ENCODE results near the gene NLGN1.

The NLGN1 gene

DNA sequence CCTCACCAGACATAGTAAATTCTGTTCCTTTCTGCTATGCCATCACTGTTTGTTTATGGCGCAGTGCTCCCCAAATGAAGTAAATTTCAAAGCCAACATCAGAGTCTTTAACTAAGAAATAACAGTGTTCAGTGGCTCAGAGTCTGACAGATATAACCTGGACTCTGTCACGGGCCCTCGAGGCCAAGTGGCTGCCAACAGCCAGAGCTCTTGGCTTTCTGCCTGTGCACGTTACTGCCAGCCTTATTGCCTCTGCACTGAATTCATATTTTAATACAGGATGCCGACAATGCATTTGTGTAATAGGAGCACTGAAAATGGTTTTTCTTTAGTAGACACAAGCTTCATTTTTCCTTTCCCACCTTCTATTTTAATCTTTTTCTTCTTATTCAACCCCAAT lies 219.9 kb downstream of the NLGN1 start:
- in situ Hi-C loops (cut with MboI; ENCODE audit: low pct_unique_long_range_greater_than_20kb, low sequenced_read_pairs): no loop called here
- no peak for DNase-seq

DNA sequence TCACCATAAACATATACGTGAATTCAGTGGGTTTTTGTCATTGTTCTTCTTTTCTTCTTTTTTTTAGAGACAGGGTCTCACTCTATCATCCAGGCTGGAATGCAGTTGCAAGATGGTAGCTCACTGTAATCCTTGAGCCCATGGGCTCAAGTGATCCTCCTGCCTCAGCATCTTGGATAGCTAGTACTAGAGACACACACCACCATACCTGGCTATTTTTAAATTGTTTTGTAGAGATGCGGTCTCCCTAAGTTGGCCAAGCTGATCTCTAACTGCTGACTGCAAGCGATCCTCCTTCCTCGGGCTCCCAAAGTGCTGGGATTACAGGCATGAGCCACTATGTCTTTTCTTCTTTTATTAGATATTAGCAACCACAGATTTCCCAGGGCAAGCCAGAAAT lies 220.6 kb downstream of the NLGN1 start:
- in situ Hi-C loops (cut with MboI; ENCODE audit: low pct_unique_long_range_greater_than_20kb, low sequenced_read_pairs): no loop called here
- DNase-seq: no peak

DNA sequence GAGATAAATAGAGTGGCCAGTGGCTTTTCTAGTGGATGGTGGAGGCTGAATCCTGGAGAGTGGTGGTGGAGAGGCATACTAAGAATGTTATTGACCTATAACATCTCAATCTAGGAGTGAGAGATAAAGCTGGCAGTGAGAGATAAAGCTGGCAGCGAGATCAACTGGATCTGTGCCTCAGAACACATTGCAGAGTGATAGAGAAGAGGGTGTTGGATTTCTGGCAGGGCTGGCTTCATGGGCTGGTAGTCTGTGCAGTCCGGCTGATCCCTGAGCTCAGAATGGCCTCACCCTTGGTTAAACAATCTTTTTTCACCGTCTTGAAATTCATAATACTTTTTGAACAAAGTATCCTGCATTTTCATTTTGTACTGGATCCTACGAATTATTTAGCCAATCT lies 221.2 kb downstream of the NLGN1 start:
- in situ Hi-C loops (cut with MboI; ENCODE audit: low pct_unique_long_range_greater_than_20kb, low sequenced_read_pairs): no loop called here
- DNase-seq: no peak

DNA sequence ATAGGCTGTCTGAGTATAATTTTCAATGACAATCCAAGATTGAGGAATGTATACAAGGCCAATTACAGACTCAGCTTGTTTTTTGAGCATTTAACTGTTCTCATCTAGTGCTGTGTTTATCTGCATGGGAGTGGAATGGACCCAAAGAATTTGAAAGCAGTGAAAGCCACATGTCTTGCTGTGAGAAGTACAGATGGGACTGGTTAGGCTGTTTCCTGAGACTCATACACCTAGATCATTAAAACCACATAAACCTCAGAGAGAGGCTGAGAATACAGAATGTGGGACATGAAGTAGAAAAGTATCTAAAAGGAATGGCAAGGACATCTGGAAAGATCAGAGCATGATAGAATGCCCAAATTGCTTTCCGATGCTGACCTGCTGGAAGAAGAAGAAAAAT lies 224.6 kb downstream of the NLGN1 start:
- in situ Hi-C loops (cut with MboI; ENCODE audit: low pct_unique_long_range_greater_than_20kb, low sequenced_read_pairs): no loop called here
- no peak for DNase-seq

DNA sequence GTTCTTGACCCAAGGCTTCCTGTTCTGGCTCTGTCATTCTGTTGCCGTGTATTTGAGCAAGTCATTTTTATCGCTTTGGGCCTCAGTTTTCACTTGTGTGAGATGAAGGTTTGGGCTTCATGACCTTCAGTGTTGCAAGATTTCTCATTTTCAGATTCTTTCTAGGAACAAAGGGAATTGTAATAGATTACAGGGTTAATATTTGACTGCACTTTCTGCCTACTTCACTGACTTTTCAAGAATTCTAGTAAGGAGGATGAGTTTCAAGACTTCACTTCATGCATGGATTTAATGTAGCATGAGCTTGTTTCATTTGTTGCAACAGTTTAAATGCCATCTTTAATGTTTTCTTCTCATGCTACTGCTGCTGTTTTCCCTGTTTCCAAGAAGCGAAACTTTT lies 226.5 kb downstream of the NLGN1 start:
- in situ Hi-C loops (cut with MboI; ENCODE audit: low pct_unique_long_range_greater_than_20kb, low sequenced_read_pairs): no loop called here

DNA sequence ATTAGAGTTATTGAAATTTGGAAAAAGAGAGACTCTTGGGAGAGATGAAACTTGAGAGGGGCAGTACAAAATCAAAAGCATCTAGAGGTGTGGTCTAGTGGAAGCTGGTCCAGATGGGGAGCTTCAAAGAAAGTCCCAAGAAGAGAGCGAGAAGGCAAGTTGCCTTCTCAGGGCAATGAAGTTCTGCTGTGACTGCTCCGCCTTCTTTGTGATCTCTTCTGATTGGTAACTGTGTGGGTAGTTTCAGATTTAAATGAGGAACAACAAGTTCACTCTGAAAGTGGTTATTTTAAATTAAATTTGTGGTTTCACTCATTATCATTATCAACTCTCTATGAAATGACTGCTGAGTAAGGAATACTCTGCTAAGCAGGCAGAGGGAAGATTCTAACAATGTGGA lies 233.3 kb downstream of the NLGN1 start:
- DNase-seq: no peak
- in situ Hi-C loops (cut with MboI; ENCODE audit: low pct_unique_long_range_greater_than_20kb, low sequenced_read_pairs): no loop called here

More for the DNA sequence above, 226.5 kb downstream of the NLGN1 start:
- DNase-seq: no peak

DNA sequence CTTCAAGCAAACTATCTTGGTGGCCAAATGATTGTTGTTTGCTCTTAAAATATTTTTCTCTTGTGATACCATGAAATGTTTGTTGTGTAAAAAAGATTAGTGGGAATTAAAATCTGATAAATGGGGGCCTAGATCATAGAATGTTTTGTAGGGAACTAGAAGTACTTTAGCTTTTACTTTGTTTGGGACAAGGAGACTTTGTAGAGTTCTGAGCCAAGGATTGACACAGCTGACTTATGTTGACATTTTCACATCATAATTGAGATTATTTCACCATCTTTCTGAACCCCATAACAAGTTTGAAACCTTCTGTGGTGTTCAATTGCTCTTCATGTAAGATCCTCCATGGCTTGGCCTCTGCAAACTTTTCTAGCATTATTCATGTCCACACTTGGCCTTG lies 235.4 kb downstream of the NLGN1 start:
- no peak for DNase-seq
- in situ Hi-C loops (cut with MboI; ENCODE audit: low pct_unique_long_range_greater_than_20kb, low sequenced_read_pairs): no loop called here

DNA sequence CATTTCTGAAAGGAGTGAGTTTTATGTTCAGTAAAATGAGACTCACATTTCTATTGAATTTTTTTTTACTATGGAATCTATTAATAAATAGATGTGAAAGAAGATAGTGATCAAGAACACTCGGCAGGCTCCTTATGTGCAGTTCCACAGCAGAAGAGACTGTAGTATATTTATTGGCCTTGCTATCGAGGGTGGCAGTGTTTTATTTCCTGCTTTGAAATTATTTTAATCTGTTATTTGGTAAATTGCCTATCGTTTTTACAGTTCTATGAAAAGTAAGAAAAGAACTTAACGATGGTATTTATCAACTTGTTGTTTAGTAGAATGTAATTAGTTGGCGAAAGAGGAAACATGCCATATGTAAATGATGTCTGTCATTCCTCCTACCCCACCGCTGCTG lies 238.3 kb downstream of the NLGN1 start:
- no peak for DNase-seq
- in situ Hi-C loops (cut with MboI; ENCODE audit: low pct_unique_long_range_greater_than_20kb, low sequenced_read_pairs): no loop called here

DNA sequence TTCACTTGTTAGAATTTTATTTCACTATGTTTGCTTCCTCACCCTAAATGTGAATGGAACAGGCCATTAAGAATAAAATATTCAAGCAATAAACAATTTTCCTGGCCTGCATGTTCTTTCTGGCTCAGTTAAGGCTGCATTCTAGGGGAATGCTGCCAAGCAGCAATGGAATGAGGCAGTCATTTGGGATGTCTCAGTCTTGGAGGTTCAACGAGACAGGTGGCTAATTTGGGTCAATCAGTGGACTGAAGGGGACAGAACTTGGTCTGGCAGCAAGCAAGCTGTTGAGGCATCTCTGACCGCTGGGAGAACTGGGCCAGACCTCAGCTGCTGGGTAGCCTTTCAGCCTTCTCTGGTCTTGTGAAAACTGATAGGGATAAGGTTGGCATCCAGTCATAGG lies 241.6 kb downstream of the NLGN1 start:
- DNase-seq: no peak
- in situ Hi-C loops (cut with MboI; ENCODE audit: low pct_unique_long_range_greater_than_20kb, low sequenced_read_pairs): no loop called here

DNA sequence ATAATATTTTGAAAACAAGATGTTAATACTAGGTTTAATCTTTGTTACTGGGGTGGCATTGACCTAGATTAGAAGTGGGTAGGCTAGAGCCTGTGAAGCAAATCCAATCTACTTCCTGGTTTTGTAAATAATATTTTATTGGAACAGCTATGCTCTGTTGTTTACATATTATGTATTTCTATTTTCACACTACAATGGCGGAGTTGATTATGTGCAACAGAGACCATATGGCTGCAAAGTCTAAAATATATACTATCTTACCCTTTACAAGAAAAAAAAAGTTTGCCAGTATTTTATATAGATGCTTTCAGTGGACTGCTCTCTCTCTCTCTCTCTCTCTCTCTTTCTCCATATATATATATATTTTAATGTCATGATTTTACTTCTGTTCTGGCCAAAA lies 244.2 kb downstream of the NLGN1 start:
- DNase-seq: no peak

DNA sequence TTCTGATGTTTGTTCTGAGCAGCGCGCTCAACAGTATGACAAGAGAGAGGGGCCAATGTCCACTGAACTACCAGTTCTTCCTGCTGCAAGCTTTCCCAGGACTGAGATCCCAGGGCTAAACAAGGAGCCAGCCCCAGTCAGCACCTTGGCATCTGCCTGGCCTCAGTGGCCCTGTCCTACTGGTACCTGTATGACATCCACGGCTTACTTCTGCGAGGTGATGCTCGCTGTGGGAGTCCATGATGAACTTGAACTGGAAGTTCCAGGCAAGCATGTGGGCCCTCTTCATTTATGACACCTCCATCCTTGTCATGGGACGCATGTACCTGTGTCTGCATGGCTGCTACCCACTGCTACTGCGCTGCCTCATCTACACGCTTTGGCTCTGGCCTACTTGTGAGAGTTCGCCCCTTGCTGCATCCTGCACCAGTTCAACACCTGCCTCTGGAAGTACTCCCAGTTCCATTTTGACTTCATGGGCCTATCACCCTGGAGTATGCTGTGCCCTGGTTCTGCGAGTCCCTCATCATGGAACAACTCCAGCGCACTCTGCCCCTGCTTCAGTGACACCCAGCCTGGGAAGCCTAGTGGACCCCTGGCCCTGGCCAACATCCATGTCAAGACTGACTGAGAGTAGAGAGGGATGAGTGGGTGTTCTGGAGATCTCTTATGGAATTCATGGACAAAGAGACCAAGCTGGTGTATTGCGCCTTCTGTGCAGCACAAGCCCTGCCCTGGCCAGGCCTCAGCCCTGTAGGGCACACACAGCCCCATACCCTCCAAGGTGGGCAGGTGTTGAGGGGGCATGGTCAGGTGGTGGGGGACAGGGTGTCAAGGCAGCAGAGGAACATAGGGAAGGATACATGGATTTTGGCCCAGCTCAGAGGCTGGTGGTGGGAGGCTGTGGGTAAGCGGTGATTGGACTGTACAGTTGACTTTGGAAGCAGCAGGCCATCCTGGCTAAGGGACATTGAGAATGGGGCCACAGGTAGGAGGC lies 246.8 kb downstream of the NLGN1 start:
- DNase-seq: no peak
- in situ Hi-C loops (cut with MboI; ENCODE audit: low pct_unique_long_range_greater_than_20kb, low sequenced_read_pairs): no loop called here

More for the DNA sequence above, 244.2 kb downstream of the NLGN1 start:
- in situ Hi-C loops (cut with MboI; ENCODE audit: low pct_unique_long_range_greater_than_20kb, low sequenced_read_pairs): no loop called here

DNA sequence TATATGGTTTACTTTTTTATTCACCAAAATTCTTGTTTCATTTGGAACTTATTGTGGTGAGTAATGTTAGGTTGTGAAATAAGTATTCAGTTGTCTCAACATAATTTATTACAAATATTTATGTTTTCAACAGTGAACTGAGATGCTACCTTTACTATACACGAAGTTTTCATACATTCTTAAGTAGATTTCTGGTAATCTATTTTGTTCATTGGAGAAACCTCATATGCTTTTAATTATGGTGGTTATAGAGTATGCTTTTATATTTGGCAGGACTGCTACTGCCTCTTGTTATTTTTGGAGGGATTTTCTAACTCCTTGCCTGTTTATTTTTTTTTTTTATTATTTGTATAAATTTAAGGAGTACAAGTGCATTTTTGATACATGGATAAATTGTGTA lies 253.1 kb downstream of the NLGN1 start:
- in situ Hi-C loops (cut with MboI; ENCODE audit: low pct_unique_long_range_greater_than_20kb, low sequenced_read_pairs): no loop called here
- DNase-seq: no peak

DNA sequence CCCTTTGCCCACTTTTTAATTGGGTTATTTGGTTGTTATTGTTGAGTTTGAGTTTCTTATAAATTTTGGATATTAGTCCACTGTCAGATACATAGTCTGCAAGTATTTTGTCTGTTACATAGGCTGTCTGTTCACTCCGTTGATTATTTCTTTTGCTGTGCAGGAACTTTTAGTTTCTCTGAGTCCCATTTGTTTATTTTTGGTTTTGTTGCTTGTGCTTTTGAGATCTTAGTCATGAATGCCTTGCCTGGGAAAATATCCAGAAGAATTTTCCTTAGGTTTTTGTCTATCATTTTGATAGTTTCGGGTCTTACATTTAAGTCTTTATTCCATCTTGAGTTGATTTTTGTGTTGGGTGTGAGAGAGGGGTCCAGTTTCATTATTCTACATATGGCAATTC lies 254.5 kb downstream of the NLGN1 start:
- in situ Hi-C loops (cut with MboI; ENCODE audit: low pct_unique_long_range_greater_than_20kb, low sequenced_read_pairs): no loop called here
- DNase-seq: no peak

DNA sequence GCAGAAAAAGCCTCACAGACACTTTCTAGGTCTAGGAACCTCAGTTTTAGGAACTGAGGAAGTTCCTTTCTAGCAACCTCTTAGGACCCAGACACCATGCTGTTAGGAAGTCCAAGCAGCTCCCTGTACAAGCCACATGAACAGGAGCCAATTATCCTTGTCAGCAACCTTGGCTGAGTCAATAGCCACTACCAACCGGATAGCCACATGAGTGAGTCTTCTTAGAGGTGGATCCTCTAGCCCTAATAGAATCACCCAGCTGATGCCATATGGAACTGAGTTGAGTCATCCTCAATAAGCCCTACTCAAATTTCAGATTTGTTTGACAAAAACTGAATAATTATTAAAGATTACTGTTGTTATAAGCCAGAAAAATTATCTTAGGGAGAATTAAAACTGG lies 256.2 kb downstream of the NLGN1 start:
- in situ Hi-C loops (cut with MboI; ENCODE audit: low pct_unique_long_range_greater_than_20kb, low sequenced_read_pairs): no loop called here
- no peak for DNase-seq

DNA sequence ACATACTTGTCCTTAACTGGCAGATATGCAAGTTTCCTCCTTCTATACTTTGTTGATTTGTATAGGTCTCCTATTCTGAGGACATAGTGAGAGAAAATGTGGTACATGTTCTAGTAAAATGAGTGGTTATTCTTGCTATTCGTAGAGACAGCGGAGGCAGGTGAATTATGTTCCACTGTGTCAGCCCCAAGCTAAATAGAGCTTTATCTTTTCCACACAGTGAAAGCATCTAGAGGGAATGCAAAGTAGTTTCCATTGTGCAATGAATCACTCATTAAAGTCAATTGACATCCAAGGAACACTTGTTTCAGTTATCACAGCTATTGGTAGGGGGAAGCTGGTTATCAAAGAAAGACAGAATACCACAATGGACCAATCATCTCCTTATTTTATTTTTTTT lies 262.4 kb downstream of the NLGN1 start:
- in situ Hi-C loops (cut with MboI; ENCODE audit: low pct_unique_long_range_greater_than_20kb, low sequenced_read_pairs): no loop called here
- no peak for DNase-seq

DNA sequence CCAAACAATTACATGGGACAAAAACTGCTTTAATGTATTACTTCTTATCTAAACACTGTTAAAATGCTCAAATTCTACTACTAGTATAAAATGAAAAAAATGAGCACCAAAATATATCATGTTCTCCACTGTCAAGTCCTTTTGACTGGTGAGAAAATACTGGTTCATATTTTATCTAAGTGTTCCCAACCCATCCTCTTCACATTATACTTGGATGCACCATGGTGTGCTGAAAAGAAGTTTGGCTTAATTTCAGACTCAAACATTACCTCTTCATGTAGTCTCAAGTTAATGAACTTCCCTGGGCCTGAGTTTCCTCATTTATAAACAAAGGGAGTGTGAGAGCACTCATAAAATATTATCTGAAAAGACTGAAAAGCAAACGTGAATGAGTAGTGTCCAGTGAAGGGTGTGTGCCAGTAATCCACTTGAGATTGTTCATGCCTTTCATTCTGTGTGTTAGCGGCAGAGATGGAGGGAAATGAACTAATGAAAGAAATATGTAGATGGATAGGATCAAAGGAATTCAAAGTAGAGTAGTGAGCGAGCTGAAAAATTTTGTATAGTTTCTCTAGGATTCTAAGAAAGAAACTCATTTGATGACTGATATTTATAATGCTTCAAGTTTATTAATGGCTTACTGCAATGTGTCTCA lies 263.2 kb downstream of the NLGN1 start:
- in situ Hi-C loops (cut with MboI; ENCODE audit: low pct_unique_long_range_greater_than_20kb, low sequenced_read_pairs): no loop called here
- no peak for DNase-seq

DNA sequence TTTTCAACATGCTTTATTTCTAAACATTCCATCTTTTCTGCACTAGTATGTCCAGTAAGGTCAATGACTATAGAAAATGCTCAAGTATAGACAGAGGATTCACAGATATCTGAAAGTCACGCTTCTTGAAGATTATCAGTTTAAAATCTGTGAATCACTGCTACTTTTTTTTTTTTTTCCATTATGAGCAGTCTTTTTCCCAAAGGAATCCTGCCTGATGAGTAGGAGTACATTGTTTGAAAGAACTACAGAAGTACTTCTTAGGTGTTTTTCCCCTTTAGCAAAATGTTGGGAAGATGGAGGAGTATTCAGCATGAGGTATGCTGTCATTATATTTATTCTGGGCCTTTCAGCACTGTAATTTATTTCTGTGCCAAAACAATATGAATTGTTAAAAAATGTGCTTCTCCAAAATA lies 266.2 kb downstream of the NLGN1 start:
- no peak for DNase-seq
- in situ Hi-C loops (cut with MboI; ENCODE audit: low pct_unique_long_range_greater_than_20kb, low sequenced_read_pairs): no loop called here

DNA sequence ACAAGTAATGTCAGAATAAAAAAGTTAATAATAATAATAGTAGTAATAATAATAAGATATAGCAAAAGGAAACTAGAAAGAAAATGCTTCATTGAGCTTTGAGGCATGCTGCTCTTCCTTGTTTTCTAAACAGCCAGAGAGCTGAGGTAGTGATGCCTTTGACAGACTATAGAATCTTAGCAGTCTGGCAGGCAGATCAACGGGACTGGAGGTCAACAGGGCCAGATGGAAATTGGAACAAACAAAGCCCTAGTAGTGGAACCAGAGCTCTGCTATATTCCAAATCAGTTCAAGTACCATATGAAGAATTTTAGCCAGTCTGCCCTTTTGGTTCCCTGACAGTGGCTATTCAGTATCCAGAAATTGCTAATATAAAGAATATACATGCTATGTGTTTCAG lies 278.6 kb downstream of the NLGN1 start:
- in situ Hi-C loops (cut with MboI; ENCODE audit: low pct_unique_long_range_greater_than_20kb, low sequenced_read_pairs): no loop called here
- DNase-seq: no peak

DNA sequence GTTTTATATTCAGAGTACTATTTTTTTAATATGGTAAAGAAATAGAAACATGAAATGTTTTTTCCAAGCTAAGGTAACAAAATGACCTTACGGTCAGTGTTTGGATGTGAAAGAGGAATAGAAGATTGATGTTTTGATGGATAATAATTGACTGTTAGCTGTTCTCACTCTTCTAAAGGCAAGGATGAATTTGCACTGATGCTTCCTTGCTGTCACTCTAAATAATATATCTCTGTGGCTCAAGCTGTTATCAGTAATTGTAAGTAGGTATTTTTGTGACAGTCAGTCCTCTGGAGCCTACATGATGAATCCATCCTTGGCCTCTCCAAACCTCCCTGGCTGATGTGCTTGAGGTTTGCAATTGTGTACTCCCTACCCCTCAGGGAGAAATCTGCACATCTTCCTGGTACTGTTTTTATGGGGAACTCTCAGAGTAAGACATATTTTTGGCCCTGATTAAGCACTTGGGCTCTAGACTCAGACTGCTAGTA lies 283.7 kb downstream of the NLGN1 start:
- DNase-seq: no peak
- in situ Hi-C loops (cut with MboI; ENCODE audit: low pct_unique_long_range_greater_than_20kb, low sequenced_read_pairs): no loop called here

DNA sequence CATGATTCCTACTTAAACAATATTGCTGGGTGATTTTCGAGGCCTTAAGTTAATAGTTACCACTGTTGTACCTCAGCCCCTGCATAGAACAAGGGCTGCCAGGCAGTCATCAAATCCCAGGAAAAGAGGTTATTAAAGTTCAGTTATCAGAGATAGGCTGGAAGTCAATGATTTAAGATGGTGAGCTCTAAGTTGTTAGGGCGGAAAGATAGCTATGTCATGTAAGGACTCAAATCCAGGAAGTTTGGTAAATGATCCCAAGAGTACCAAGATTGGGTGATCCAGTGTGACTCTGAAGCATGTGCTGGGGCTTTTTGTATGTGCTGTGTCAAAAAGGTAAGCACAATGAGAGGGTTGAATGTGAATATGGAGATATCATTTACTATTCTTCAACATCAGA lies 287.9 kb downstream of the NLGN1 start:
- in situ Hi-C loops (cut with MboI; ENCODE audit: low pct_unique_long_range_greater_than_20kb, low sequenced_read_pairs): no loop called here

More for the DNA sequence above, 287.9 kb downstream of the NLGN1 start:
- no peak for DNase-seq

Measured in KBM-7 (cell line).